ENCODE data around the gene TENT5C. TPM values are rescaled to one million over a fixed set of nuclear protein-coding genes. Genes with fewer than 3 reads are reported as not detected.

Gene TENT5C
- total and polyA plus RNA-seq, 10 of the 15 experiments (the other 5 are each of a cell fraction or from before 2014, with no cell fraction given) = 0.19 to 2.4 (median 0.78) TPM

GRCh38 chr1:117661027-117661426 is 55.2 kb downstream of the TENT5C start:
- Histone ChIP-seq H3K79me2 (ENCODE audit: control insufficient read depth, insufficient read depth, low read length) (no peaks in the 10 kb centered on the region), H3K9ac (ENCODE audit: control insufficient read depth, insufficient read depth, low read length) (no peak overlapping the region), H2AFZ (ENCODE audit: control insufficient read depth, low read depth, low read length) (no peak overlapping the region), H3K9me3 (replicated peaks; ENCODE audit: control insufficient read depth, insufficient read depth, low read length) (peaks cover 18% of the 10 kb centered on the region; the same call in 2 of the 3 replicates), H4K20me1 (ENCODE audit: control insufficient read depth, insufficient read depth) (no peaks in the 10 kb centered on the region), H3K4me2 (ENCODE audit: control insufficient read depth, insufficient read depth) (no peak overlapping the region), H3K4me1 (ENCODE audit: control insufficient read depth, insufficient read depth, low read length) (peaks cover 67% of the 10 kb centered on the region), H3K27ac (ENCODE audit: control insufficient read depth, insufficient read depth) (no peak overlapping the region), H3K4me3 (no peak overlapping the region), H3K27me3 (replicated peaks in 1 of 2; ENCODE audit: control insufficient read depth in 2 of 2, insufficient read depth in 2 of 2, low read length in 1 of 2) (no peaks in the 10 kb centered on the region), H3K36me3 (ENCODE audit: control insufficient read depth in 2 of 2, insufficient read depth in 2 of 2, low read length in 1 of 2) (no peaks in the 10 kb centered on the region)
- in situ Hi-C loops (cut with MboI) = loop anchor here (25.0 kb wide), 1 partner anchor 1099 kb away; the partner anchor contains the start of gene CD58
- intact Hi-C loops (cut with micrococcal nuclease; ENCODE audit: unreplicated experiment) = no loop called here
- no peak for DNase-seq (ENCODE audit: low read depth, low spot score)
- FAIRE-seq = no peak
- WGBS (ENCODE audit: insufficient coverage, insufficient replicate concordance, low lambda C conversion rate, missing lambda C conversion rate) = 62% methylated on average over 6 of the region's 6 CpGs
- ChIA-PET RAD21 (ENCODE audit: unreplicated experiment) (no interaction called here), POLR2A (no interaction called here), CTCF (interaction anchor here (0.7 to 1.0 kb wide), 3 partner anchors 126 to 876 kb away, joined by 3 to 5 read pairs (median 4); no protein-coding TSS in a partner anchor), SMC1A (ENCODE audit: uncharacterized antibody, unreplicated experiment) (interaction anchor here (1.1 kb wide), 1 partner anchor 25 kb away, joined by 3 read pairs; no protein-coding TSS in a partner anchor)
- BruUV-seq (replicated peaks) = no TSS peak
- TF ChIP-seq E2F8 (IDR thresholded peaks at IDR 0.05; ENCODE audit: low read depth, partially characterized antibody) = no peak
- peak; percentile 44; the same call in 1 of the 2 replicates for TF ChIP-seq RUNX3 (IDR thresholded peaks at IDR 0.05; ENCODE audit: low read length)
- ATAC-seq = no peak

- SMC1A ChIA-PET (ENCODE audit: uncharacterized antibody, unreplicated experiment) = interaction anchor here (0.7 kb wide), 1 partner anchor 8 kb away, joined by 3 read pairs; no protein-coding TSS in a partner anchor
- H3K79me2 ChIP-seq (ENCODE audit: control insufficient read depth, insufficient read depth, low read length) = no peaks in the 10 kb centered on the region
- TF ChIP-seq ZNF217 (IDR thresholded peaks at IDR 0.05) (no peak), NRF1 (conservative IDR thresholded peaks at IDR 0.05; ENCODE audit: low read depth, low read length) (no peak), NBN (IDR thresholded peaks at IDR 0.05) (no peak), ZZZ3 (IDR thresholded peaks at IDR 0.05; ENCODE audit: control insufficient read depth, insufficient read length, low read depth) (no peak), TCF3 (IDR thresholded peaks at IDR 0.05; ENCODE audit: borderline replicate concordance, insufficient read depth, low read depth, low read length) (no peak), E2F8 (IDR thresholded peaks at IDR 0.05; ENCODE audit: low read depth, partially characterized antibody) (no peak), RAD21 (IDR thresholded peaks at IDR 0.05; ENCODE audit: insufficient read depth, low read depth, low read length) (no peak)
Measured at GRCh38 chr1:117662667-117663066, 56.8 kb downstream of the TENT5C start.

More at GRCh38 chr1:117662667-117663066, 56.8 kb downstream of the TENT5C start:
- Histone ChIP-seq H3K27ac (ENCODE audit: control insufficient read depth, insufficient read depth) (no peak overlapping the region), H3K4me1 (ENCODE audit: control insufficient read depth, insufficient read depth, low read length) (peaks cover 54% of the 10 kb centered on the region), H3K27me3 (replicated peaks in 1 of 2; ENCODE audit: control insufficient read depth in 2 of 2, insufficient read depth in 2 of 2, low read length in 1 of 2) (no peaks in the 10 kb centered on the region), H2AFZ (ENCODE audit: control insufficient read depth, low read depth, low read length) (no peak overlapping the region), H3K36me3 (ENCODE audit: control insufficient read depth in 2 of 2, insufficient read depth in 2 of 2, low read length in 1 of 2) (no peaks in the 10 kb centered on the region), H3K4me2 (ENCODE audit: control insufficient read depth, insufficient read depth) (no peak overlapping the region), H4K20me1 (ENCODE audit: control insufficient read depth, insufficient read depth) (no peaks in the 10 kb centered on the region), H3K9ac (ENCODE audit: control insufficient read depth, insufficient read depth, low read length) (no peak overlapping the region), H3K9me3 (replicated peaks; ENCODE audit: control insufficient read depth, insufficient read depth, low read length) (peaks cover 18% of the 10 kb centered on the region; the same call in 2 of the 3 replicates), H3K4me3 (no peak overlapping the region)
- FAIRE-seq (no peak), DNase-seq (ENCODE audit: low read depth, low spot score) (no peak), ATAC-seq (no peak)
- WGBS (ENCODE audit: insufficient coverage, insufficient replicate concordance, low lambda C conversion rate, missing lambda C conversion rate) = 64% methylated on average over 1 of the region's 1 CpG
- ChIA-PET RAD21 (ENCODE audit: unreplicated experiment) (no interaction called here), CTCF (interaction anchor here (1.1 to 1.3 kb wide), 2 partner anchors 91 to 129 kb away, joined by 3 read pairs; no protein-coding TSS in a partner anchor), POLR2A (interaction anchor here (3.4 kb wide), 1 partner anchor 8 kb away, joined by 13 read pairs; no protein-coding TSS in a partner anchor)
- no TSS peak for BruUV-seq (replicated peaks)
- intact Hi-C loops (cut with micrococcal nuclease; ENCODE audit: unreplicated experiment) = no loop called here
- in situ Hi-C loops (cut with MboI) = loop anchor here (25.0 kb wide), 1 partner anchor 1100 kb away; the partner anchor contains the start of gene CD58

All from GM12878 (cell line).